Endothelial cell (in vitro differentiated cells): ENCODE data around the gene IL10RA. TPM values are rescaled to one million over a fixed set of nuclear protein-coding genes. Genes with fewer than 3 reads are reported as not detected.
"Not testable (repeated sequence)": the region's sequence is repeated elsewhere in the genome, so short reads cannot be mapped to it uniquely, and the experiment has no call there.

Experiments
- DNase-seq: peaks from one replicate; pipeline ENCODE4 v3.0.0; 2021; ENCODE audit warnings: low spot score
- H3K27ac Mint-ChIP-seq: one replicate; pipeline ENCODE4 v1.8.0; 2021; ENCODE audit warnings: mixed read lengths, inconsistent platforms; ENCODE audit not compliant: unreplicated experiment
- H3K27me3 Mint-ChIP-seq: one replicate; pipeline ENCODE4 v1.8.0; 2021; ENCODE audit warnings: mild to moderate bottlenecking, moderate library complexity, mixed read lengths, inconsistent platforms; ENCODE audit not compliant: unreplicated experiment
- H3K36me3 Mint-ChIP-seq: one replicate; pipeline ENCODE4 v1.8.0; 2021; ENCODE audit warnings: mild to moderate bottlenecking, low read depth, mixed read lengths, inconsistent platforms; ENCODE audit not compliant: unreplicated experiment
- H3K4me1 Mint-ChIP-seq: one replicate; pipeline ENCODE4 v1.8.0; 2021; ENCODE audit warnings: mild to moderate bottlenecking, mixed read lengths, inconsistent platforms; ENCODE audit not compliant: unreplicated experiment
- H3K4me3 Mint-ChIP-seq: one replicate; pipeline ENCODE4 v1.8.0; 2021; ENCODE audit warnings: mild to moderate bottlenecking, mixed read lengths, inconsistent platforms; ENCODE audit not compliant: unreplicated experiment
- H3K9me3 Mint-ChIP-seq: one replicate; pipeline ENCODE4 v1.8.0; 2021; ENCODE audit warnings: mixed read lengths, inconsistent platforms; ENCODE audit not compliant: unreplicated experiment
- total RNA-seq: library from RNA; stranded (reverse); fragmentation: NEBNext Ultra II Directional; extraction: Animal tissue kit (Norgen Biotek cat#: 25700); gene quantifications from one replicate; pipeline ENCODE4 v1.2.1, GENCODE V29; 2021; ENCODE audit not compliant: unreplicated experiment
- TF ChIP-seq, protein P1 (sequence below): fragments of 200-600 bp; sonication (generic); IDR thresholded peaks from one replicate; pipeline ENCODE4 v1.5.0; 2021; ENCODE audit warnings: antibody characterized with exemption; ENCODE audit not compliant: unreplicated experiment

The IL10RA gene
- total RNA-seq, 1 donor from 2014 or later = 0.82 TPM

DNA sequence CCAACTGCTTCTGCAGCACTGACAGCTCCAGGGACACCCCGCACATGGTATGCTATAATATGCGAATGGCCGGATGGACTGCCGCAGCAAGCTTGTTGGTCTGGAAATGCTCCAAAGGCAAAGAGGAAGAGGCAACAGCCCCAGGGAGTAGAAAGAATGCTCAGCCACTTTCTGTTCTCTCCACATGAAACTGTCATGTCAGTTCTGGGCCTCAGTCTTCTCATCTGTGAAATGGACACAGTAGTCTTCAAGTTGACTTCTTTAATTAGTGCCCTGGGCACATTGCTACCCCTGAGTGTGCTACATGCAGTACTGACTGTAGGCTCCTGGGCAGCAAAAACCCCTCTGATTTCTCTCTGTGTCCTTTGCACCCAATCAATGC, 19.9 kb downstream of the IL10RA start:
- H3K27me3 Mint-ChIP-seq = peaks cover 8% of the 10 kb centered on the region
- no peak overlapping the region for H3K27ac Mint-ChIP-seq
- no peak for DNase-seq
- H3K9me3 Mint-ChIP-seq = no peaks in the 10 kb centered on the region
- H3K4me1 Mint-ChIP-seq = peaks cover 16% of the 10 kb centered on the region
- no peaks in the 10 kb centered on the region for H3K36me3 Mint-ChIP-seq
- no peak overlapping the region for H3K4me3 Mint-ChIP-seq
- TF ChIP-seq, protein P1, sequence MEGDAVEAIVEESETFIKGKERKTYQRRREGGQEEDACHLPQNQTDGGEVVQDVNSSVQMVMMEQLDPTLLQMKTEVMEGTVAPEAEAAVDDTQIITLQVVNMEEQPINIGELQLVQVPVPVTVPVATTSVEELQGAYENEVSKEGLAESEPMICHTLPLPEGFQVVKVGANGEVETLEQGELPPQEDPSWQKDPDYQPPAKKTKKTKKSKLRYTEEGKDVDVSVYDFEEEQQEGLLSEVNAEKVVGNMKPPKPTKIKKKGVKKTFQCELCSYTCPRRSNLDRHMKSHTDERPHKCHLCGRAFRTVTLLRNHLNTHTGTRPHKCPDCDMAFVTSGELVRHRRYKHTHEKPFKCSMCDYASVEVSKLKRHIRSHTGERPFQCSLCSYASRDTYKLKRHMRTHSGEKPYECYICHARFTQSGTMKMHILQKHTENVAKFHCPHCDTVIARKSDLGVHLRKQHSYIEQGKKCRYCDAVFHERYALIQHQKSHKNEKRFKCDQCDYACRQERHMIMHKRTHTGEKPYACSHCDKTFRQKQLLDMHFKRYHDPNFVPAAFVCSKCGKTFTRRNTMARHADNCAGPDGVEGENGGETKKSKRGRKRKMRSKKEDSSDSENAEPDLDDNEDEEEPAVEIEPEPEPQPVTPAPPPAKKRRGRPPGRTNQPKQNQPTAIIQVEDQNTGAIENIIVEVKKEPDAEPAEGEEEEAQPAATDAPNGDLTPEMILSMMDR = no peak

GRCh38 chr11:118007040-118007439, 20.8 kb downstream of the IL10RA start:
- TF ChIP-seq, protein P1 = no peak
- Mint-ChIP-seq H3K27ac (no peak overlapping the region), H3K36me3 (no peaks in the 10 kb centered on the region), H3K4me1 (peaks cover 19% of the 10 kb centered on the region), H3K4me3 (no peak overlapping the region), H3K27me3 (peaks cover 8% of the 10 kb centered on the region), H3K9me3 (no peaks in the 10 kb centered on the region)
- DNase-seq = no peak

DNA sequence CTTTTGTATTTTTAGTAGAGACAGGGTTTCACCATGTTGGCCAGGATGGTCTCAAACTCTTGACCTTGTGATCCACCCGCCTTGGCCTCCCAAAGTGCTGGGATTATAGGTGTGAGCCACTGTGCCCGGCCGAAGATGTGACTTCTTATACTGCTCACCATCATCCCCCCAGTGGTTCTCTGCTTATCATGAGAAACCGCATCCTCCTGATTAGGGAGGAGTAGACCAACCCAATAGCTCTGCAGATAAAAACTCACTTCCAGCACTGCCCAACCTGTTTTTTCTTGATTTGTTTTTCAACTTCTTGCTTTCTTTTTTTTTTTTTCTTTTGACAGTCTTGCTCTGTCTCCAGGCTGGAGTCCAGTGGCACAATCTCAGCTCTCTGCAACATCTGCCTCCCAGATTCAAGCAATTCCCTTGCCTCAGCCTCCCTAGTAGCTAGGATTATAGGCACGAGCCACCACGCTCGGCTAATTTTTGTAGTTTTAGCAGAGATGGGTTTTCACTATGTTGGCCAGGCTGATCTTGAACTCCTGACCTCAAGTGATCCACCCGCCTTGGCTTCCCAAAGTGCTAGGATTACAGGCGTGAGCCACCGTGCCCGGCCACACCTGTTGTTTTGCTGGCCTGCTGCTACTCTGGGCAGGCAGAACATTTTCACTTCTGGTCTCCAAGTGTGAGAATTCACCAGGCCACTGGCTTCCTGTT, 21.5 kb downstream of the IL10RA start:
- H3K9me3 Mint-ChIP-seq, DNase-seq, H3K27ac Mint-ChIP-seq, H3K4me3 Mint-ChIP-seq, H3K36me3 Mint-ChIP-seq, H3K27me3 Mint-ChIP-seq: not testable (repeated sequence)
- peaks cover 17% of the 10 kb centered on the region for H3K4me1 Mint-ChIP-seq

DNA sequence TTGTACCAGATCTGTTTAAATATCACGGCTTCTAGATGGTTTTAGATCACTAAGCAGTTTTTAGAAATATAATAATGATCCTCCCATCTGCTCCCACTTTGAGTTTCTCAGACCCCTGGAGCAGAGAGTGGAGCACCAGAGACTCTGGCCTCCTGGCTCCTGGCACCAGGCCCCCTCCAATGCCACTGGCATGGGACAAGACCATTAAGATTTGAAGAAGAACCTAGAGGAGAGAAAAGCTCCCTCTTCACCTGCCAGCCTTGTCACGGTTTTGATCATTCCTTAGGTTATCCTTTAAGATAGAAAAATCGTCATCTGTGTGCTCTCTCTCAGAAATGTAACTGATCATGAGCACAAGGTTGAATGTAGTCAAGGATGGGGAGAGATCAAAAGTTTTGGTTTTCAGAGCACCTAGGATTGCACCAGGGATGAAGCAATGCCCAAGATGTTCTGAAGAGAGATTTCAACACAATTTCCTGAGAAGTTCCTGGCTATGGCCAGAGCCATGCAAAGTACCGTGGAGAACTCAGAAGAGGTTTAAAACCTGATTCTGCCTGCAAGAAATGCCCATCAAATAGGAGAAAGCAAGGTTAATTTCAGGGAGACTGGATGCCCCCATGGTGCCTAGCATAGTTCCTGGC, 22.2 kb downstream of the IL10RA start:
- H3K4me3 Mint-ChIP-seq = no peak overlapping the region
- H3K9me3 Mint-ChIP-seq = no peaks in the 10 kb centered on the region
- TF ChIP-seq, protein P1 = no peak
- peaks cover 9% of the 10 kb centered on the region for H3K27me3 Mint-ChIP-seq
- H3K4me1 Mint-ChIP-seq = peaks cover 15% of the 10 kb centered on the region
- H3K27ac Mint-ChIP-seq = no peak overlapping the region
- no peak for DNase-seq
- H3K36me3 Mint-ChIP-seq = no peaks in the 10 kb centered on the region

- Mint-ChIP-seq H3K27ac (no peak overlapping the region), H3K4me3 (no peak overlapping the region), H3K9me3 (no peaks in the 10 kb centered on the region), H3K27me3 (peaks cover 7% of the 10 kb centered on the region), H3K36me3 (no peaks in the 10 kb centered on the region), H3K4me1 (peaks cover 13% of the 10 kb centered on the region)
- TF ChIP-seq, protein P1 = no peak
- DNase-seq = no peak
Measured at GRCh38 chr11:118009864-118010737, 23.9 kb downstream of the IL10RA start.
